Retinal pigment epithelial cell (primary cell): ENCODE results near the gene IFI30.

Source experiments
- DNase-seq: peaks from one replicate; pipeline ENCODE4 v3.0.0-alpha.2; 2010; ENCODE audit warnings: low read depth
- H3K4me3 ChIP-seq: 2 replicates; pipeline ENCODE4 v1.5.1; 2011; ENCODE audit warnings: mild to moderate bottlenecking, low read length, control low read depth, moderate library complexity
- TF ChIP-seq, protein P1 (sequence below): conservative IDR thresholded peaks from 2 replicates; pipeline ENCODE4 v1.5.1; 2011; ENCODE audit warnings: low read depth, low read length, control low read depth, inconsistent platforms

IFI30 gene

DNA sequence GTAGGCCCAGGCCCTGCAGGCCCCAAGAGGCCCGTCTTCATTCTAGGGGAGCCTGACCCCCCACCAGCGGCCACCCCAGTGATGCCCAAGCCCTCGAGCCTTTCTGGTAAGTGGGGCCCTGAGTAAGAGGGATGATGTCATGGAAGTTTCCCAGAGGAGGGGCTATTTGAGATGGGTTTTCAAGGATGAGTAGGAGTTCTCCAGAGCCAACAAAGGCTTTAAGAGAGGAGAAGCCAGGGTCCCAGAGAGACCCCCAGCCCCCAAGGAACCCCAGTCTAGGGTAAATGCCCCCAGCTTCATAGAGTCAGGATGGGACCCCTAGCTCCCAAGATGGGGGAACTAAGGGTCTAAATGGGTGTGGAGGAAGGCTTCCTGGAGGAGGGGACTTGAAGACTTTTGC is 29.7 kb upstream of the IFI30 start:
- no peak overlapping the region for H3K4me3 ChIP-seq
- TF ChIP-seq, protein P1, sequence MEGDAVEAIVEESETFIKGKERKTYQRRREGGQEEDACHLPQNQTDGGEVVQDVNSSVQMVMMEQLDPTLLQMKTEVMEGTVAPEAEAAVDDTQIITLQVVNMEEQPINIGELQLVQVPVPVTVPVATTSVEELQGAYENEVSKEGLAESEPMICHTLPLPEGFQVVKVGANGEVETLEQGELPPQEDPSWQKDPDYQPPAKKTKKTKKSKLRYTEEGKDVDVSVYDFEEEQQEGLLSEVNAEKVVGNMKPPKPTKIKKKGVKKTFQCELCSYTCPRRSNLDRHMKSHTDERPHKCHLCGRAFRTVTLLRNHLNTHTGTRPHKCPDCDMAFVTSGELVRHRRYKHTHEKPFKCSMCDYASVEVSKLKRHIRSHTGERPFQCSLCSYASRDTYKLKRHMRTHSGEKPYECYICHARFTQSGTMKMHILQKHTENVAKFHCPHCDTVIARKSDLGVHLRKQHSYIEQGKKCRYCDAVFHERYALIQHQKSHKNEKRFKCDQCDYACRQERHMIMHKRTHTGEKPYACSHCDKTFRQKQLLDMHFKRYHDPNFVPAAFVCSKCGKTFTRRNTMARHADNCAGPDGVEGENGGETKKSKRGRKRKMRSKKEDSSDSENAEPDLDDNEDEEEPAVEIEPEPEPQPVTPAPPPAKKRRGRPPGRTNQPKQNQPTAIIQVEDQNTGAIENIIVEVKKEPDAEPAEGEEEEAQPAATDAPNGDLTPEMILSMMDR: no peak
- DNase-seq: no peak

DNA sequence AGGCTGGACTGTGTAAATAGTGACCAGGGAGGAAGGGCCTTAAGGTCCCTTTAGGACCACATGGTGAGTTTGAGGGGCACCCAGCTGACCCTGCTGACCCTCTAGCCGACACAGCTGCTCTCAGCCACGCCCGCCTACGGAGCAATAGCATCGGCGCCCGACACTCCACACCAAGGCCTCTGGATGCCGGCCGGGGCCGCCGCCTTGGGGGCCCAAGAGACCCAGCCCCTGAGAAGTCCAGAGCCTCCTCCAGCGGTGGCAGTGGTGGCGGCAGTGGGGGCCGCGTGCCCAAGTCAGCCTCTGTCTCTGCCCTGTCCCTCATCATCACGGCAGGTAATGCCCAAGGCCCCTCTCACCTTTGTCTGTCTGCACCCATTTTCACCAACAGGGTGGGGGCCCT is 29.3 kb upstream of the IFI30 start:
- TF ChIP-seq, protein P1: no peak
- no peak overlapping the region for H3K4me3 ChIP-seq
- no peak for DNase-seq

DNA sequence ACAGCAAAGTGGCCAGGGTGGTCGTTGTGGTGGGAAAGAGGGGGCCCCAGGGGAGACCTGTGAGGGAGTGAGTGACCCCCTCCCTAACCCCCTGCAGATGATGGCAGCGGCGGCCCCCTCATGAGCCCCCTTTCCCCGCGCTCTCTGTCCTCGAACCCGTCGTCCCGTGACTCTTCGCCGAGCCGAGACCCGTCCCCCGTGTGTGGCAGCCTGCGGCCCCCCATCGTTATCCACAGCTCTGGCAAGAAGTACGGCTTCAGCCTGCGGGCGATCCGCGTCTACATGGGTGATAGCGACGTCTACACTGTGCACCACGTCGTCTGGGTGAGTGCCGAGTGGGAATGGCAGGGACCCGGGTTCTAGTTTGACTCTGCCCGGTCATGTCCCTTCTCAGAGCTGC is 28.7 kb upstream of the IFI30 start:
- TF ChIP-seq, protein P1: no peak
- DNase-seq: no peak
- H3K4me3 ChIP-seq: no peak overlapping the region

DNA sequence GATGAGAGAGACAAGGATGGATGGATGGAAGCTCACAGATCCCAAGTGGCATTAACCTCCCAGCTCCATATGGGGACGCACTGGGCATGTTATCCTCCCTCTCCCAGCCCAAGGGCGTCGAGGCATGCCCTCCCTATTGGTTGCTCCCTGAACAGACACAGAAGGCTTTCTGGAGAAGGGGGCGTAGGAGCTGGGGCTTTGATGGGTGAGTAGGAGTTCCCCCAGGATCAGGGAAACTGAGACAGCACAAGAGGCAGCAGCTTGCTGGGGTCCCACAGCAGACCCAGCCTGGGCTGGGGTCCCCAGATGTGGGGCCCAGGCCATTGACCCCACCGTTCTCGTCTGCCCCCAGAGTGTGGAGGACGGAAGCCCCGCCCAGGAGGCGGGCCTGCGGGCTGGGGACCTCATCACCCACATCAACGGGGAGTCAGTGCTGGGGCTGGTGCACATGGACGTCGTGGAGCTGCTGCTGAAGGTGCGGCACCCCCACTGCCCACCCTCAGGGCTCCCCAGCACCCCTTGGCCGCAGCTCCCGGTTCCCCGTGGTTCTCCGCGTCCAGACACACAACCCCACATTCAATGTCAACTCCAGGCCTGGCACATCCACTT is 28.1 kb upstream of the IFI30 start:
- TF ChIP-seq, protein P1: no peak
- H3K4me3 ChIP-seq: no peak overlapping the region
- DNase-seq: no peak

DNA sequence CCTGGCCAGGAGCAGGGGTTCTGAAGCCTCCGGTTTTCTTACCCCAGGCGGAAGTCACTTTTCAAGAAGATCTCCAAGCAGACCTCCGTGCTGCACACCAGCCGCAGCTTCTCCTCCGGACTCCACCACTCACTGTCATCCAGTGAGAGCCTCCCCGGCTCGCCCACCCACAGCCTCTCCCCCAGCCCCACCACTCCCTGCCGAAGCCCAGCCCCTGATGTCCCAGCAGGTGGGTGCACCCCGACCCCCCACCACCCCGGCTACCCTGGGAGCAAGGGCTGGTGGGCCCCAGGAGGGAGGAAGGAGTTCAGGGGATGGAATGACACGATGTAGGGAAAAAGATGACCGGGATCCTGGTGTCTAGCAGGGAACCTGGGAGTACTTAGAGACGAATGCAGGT is 26.2 kb upstream of the IFI30 start:
- TF ChIP-seq, protein P1: no peak
- no peak overlapping the region for H3K4me3 ChIP-seq
- no peak for DNase-seq

DNA sequence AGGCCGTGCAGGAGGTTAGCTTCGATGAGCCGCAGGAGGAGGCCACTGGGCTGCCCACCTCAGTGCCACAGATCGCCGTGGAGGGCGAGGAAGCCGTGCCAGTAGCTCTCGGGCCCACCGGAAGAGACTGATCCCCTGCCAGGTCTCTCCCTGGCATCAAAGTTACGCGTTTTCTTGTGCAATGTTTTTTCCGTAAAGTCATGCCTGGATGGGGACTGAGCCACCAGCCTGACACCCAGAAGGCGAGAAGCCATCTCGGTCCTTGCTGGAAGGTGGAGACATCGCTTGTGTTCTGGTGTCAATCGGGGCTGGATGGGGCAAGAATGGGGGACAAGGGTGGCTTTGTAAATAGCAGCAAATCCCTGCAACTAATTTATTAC is 24.0 kb upstream of the IFI30 start:
- H3K4me3 ChIP-seq: no peak overlapping the region
- no peak for DNase-seq
- TF ChIP-seq, protein P1: no peak

DNA sequence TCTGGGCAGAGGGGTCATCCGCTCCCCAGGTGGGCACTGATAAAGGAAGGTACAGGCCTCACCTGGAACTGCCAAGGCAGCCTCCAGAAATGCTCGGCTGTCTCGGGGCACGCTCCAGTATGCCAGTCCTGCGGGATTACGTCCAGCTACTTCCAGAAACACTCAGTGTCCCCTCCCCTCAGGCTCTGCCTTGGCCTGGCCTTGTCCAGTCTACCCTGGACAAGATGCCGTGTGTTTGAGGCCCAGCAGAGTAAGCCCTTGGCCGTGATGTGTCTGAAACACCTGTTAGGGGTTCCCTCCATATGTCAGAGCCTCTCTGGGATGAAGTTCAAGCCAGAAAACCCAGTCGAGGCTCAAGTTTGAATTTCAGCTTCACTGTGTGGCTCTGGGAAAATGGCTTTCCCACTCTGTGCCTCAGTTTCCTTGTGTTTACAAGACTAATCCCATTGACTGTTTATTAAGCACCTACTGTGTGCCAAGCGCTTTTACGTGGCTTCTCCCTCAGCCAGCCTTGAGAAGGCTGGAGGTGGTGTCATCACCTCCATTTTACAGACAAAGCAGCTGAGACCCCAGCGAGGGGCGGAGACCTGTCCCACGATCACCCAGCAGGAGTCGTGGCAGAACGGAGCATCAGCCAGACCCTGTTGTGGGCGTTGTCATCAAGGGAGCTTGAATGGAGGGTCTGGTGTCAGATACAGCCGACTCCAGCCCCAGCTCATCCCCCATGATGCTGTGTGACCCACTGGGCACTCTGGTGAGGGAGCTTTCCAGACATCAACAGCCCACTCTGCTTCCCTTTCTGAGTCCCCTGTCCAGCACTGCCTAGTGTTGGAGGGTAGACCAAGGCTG is 22.6 kb upstream of the IFI30 start:
- H3K4me3 ChIP-seq: no peak overlapping the region
- TF ChIP-seq, protein P1: no peak
- DNase-seq: no peak
